ENCODE measurements around the gene IL26.

Gene IL26

DNA sequence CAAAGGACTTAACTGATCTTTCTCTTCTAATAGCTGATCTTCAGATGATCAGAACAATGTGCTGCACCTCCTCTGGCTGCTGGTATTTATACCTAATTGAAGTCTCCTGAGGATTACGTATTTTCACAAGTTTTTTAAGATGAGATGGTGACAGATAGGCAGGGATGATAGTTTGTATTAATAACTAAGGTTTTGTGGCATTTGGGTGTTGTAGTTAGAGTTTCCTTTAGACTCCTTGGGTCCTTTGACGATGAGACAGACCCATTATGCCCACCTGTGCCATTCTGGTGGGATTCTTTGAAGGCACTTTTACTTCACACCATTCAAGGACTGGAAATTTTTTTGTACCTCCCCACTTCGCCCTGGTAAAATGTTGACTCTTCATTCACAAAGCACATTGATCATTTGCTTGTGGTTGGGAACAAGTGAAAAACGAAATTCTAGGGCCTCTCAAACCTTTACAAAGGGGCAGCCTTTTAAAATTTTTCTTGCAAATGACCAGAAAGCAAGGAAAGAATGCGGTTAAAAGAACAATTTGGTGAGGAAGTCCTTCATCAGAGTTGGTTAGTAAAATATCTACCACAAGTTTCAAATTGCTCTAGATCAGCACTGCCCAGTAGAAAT is 65.8 kb downstream of the IL26 start, which contains the start of gene IFNG:
Gene IFNG, minus strand, starts transcription at position 60 of the 624 bp plus-strand sequence. CDS start 125 bp downstream, outside the sequence.
- no peaks in the 10 kb centered on the region for H3K36me3 Mint-ChIP-seq (ENCODE audit: low read depth)

DNA sequence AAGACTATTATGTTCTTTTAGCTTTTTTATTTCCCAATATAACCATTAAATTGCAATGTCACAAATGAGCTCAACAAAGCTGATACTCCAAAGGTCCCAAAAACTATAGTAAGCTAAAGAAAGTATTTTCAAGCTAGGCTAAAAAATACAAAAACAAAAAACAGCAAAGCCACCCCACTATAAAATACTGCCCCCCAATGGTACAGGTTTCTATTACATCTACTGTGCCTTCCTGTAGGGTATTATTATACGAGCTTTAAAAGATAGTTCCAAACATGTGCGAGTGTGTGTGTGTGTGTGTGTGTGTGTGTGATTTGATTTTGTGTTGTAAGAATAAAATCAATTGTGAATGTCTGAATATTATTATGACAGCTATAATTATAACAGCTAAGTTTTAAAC is 67.2 kb downstream of the IL26 start:
- Mint-ChIP-seq H3K9me3 (no peaks in the 10 kb centered on the region), H3K27me3 (ENCODE audit: low read depth) (no peaks in the 10 kb centered on the region), H3K4me1 (peaks cover 5% of the 10 kb centered on the region), H3K4me3 (no peak overlapping the region), H3K27ac (no peak overlapping the region), H3K36me3 (ENCODE audit: low read depth) (no peaks in the 10 kb centered on the region)
- TF ChIP-seq, protein P1, sequence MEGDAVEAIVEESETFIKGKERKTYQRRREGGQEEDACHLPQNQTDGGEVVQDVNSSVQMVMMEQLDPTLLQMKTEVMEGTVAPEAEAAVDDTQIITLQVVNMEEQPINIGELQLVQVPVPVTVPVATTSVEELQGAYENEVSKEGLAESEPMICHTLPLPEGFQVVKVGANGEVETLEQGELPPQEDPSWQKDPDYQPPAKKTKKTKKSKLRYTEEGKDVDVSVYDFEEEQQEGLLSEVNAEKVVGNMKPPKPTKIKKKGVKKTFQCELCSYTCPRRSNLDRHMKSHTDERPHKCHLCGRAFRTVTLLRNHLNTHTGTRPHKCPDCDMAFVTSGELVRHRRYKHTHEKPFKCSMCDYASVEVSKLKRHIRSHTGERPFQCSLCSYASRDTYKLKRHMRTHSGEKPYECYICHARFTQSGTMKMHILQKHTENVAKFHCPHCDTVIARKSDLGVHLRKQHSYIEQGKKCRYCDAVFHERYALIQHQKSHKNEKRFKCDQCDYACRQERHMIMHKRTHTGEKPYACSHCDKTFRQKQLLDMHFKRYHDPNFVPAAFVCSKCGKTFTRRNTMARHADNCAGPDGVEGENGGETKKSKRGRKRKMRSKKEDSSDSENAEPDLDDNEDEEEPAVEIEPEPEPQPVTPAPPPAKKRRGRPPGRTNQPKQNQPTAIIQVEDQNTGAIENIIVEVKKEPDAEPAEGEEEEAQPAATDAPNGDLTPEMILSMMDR (IDR thresholded peaks at IDR 0.05; ENCODE audit: unreplicated experiment in 3 of 3) = no peak

More for the DNA sequence above, 65.8 kb downstream of the IL26 start, which contains the start of gene IFNG:
- no peaks in the 10 kb centered on the region for H3K9me3 Mint-ChIP-seq
- no peak within 1 kb of the TSS for H3K27ac Mint-ChIP-seq
- H3K4me3 Mint-ChIP-seq = no peak within 1 kb of the TSS
- H3K4me1 Mint-ChIP-seq = no peaks in the 10 kb centered on the region
- H3K27me3 Mint-ChIP-seq (ENCODE audit: low read depth) = no peaks in the 10 kb centered on the region
- TF ChIP-seq, protein P1 (IDR thresholded peaks at IDR 0.05; ENCODE audit: unreplicated experiment in 3 of 3) = no peak

DNA sequence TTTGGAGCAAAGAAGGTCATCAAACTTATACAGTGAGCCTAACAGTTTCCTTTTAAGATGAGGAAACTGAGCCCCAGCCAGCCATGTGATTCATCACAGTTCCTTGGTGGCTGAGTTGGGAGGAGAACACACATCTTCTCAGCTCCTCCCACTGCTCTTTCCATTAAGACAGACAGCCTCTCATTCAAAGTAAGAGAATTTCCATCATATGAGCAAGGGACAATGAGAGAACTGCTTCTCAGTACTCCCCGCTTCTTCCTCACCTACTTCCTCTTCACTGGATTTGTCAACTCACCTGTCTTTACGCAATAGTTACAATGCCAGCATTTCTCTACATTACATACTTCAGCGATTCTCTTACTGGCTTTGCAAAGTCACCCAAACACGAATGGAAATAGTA is 68.2 kb downstream of the IL26 start:
- no peaks in the 10 kb centered on the region for H3K27me3 Mint-ChIP-seq (ENCODE audit: low read depth)
- no peak overlapping the region for H3K27ac Mint-ChIP-seq
- TF ChIP-seq, protein P1 (IDR thresholded peaks at IDR 0.05; ENCODE audit: unreplicated experiment in 3 of 3) = no peak
- H3K36me3 Mint-ChIP-seq (ENCODE audit: low read depth) = no peaks in the 10 kb centered on the region
- H3K4me3 Mint-ChIP-seq = no peak overlapping the region
- H3K4me1 Mint-ChIP-seq = peaks cover 5% of the 10 kb centered on the region
- no peaks in the 10 kb centered on the region for H3K9me3 Mint-ChIP-seq

DNA sequence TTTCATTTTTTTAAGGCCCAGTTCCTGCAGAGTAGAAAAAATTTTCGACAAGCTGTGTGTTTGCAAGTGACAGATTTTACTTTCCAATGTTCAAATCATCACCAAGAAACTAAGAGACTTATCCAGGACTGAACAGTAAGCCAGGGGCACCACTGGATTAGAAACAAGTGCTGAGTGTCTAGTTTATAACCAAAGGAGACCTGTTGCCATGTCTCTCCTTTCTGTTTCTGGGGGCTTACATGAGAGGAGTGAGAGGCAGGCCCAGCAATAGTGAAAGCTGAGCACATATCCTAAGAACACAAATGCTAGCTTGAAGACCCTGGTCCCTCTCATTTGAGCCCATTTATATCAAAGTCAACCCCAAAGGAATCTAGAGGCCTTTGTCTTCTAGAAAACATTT is 69.0 kb downstream of the IL26 start:
- Mint-ChIP-seq H3K36me3 (ENCODE audit: low read depth) (no peaks in the 10 kb centered on the region), H3K9me3 (no peaks in the 10 kb centered on the region), H3K27me3 (ENCODE audit: low read depth) (no peaks in the 10 kb centered on the region), H3K27ac (no peak overlapping the region), H3K4me3 (no peak overlapping the region), H3K4me1 (peaks cover 5% of the 10 kb centered on the region)
- TF ChIP-seq, protein P1 (IDR thresholded peaks at IDR 0.05; ENCODE audit: unreplicated experiment in 3 of 3) = no peak

DNA sequence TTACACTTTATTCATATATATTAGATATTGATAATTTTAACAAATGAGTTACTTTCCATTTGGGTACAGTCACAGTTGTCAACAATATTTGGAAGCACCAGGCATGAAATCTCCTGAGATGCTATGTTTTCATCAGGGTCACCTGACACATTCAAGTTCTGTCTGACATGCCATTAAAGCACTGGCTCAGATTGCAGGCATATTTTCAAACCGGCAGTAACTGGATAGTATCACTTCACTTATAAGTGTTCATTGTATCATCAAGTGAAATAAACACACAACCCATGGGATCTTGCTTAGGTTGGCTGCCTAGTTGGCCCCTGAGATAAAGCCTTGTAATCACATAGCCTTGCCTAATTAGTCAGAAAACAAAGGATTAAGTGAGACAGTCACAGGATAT is 70.8 kb downstream of the IL26 start:
- Mint-ChIP-seq H3K36me3 (ENCODE audit: low read depth) (no peaks in the 10 kb centered on the region), H3K4me1 (peaks cover 5% of the 10 kb centered on the region), H3K4me3 (no peak overlapping the region), H3K27ac (no peak overlapping the region), H3K27me3 (ENCODE audit: low read depth) (no peaks in the 10 kb centered on the region), H3K9me3 (no peaks in the 10 kb centered on the region)
- TF ChIP-seq, protein P1 (IDR thresholded peaks at IDR 0.05; ENCODE audit: unreplicated experiment in 3 of 3) = no peak

Data from nephron (organoid).